ENCODE measurements around the gene CD22. TPM values are rescaled to one million over a fixed set of nuclear protein-coding genes. Genes with fewer than 3 reads are reported as not detected.

CD22 gene
- total and polyA plus RNA-seq, 10 of the 15 experiments (the other 5 are each of a cell fraction or from before 2014, with no cell fraction given), result 23.0 to 344 (median 181) TPM

GRCh38 chr19:35288331-35288730, 40.7 kb upstream of the CD22 start:
- H3K4me2 ChIP-seq (ENCODE audit: control insufficient read depth, insufficient read depth), result no peak overlapping the region
- WGBS (ENCODE audit: insufficient coverage, insufficient replicate concordance, low lambda C conversion rate, missing lambda C conversion rate), result 3% methylated on average over 2 of the region's 2 CpGs
- TF ChIP-seq, protein P1, sequence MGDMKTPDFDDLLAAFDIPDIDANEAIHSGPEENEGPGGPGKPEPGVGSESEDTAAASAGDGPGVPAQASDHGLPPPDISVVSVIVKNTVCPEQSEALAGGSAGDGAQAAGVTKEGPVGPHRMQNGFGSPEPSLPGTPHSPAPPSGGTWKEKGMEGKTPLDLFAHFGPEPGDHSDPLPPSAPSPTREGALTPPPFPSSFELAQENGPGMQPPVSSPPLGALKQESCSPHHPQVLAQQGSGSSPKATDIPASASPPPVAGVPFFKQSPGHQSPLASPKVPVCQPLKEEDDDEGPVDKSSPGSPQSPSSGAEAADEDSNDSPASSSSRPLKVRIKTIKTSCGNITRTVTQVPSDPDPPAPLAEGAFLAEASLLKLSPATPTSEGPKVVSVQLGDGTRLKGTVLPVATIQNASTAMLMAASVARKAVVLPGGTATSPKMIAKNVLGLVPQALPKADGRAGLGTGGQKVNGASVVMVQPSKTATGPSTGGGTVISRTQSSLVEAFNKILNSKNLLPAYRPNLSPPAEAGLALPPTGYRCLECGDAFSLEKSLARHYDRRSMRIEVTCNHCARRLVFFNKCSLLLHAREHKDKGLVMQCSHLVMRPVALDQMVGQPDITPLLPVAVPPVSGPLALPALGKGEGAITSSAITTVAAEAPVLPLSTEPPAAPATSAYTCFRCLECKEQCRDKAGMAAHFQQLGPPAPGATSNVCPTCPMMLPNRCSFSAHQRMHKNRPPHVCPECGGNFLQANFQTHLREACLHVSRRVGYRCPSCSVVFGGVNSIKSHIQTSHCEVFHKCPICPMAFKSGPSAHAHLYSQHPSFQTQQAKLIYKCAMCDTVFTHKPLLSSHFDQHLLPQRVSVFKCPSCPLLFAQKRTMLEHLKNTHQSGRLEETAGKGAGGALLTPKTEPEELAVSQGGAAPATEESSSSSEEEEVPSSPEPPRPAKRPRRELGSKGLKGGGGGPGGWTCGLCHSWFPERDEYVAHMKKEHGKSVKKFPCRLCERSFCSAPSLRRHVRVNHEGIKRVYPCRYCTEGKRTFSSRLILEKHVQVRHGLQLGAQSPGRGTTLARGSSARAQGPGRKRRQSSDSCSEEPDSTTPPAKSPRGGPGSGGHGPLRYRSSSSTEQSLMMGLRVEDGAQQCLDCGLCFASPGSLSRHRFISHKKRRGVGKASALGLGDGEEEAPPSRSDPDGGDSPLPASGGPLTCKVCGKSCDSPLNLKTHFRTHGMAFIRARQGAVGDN (IDR thresholded peaks at IDR 0.05), result no peak
- TF ChIP-seq ZBED1 (IDR thresholded peaks at IDR 0.05; ENCODE audit: borderline replicate concordance) (no peak), JUND (IDR thresholded peaks at IDR 0.05; ENCODE audit: low read depth, low read length) (no peak), NR2C2 (IDR thresholded peaks at IDR 0.05; ENCODE audit: borderline replicate concordance, control insufficient read depth, insufficient read length, low read depth) (no peak)
- TF ChIP-seq, protein P2, sequence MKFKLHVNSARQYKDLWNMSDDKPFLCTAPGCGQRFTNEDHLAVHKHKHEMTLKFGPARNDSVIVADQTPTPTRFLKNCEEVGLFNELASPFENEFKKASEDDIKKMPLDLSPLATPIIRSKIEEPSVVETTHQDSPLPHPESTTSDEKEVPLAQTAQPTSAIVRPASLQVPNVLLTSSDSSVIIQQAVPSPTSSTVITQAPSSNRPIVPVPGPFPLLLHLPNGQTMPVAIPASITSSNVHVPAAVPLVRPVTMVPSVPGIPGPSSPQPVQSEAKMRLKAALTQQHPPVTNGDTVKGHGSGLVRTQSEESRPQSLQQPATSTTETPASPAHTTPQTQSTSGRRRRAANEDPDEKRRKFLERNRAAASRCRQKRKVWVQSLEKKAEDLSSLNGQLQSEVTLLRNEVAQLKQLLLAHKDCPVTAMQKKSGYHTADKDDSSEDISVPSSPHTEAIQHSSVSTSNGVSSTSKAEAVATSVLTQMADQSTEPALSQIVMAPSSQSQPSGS (IDR thresholded peaks at IDR 0.05; ENCODE audit: low read length), result no peak
- ATAC-seq (no peak), DNase-seq (ENCODE audit: low read depth, low spot score) (no peak), FAIRE-seq (no peak)
- H3K9ac ChIP-seq (ENCODE audit: control insufficient read depth, insufficient read depth, low read length), result no peak overlapping the region
- SMC1A ChIA-PET (ENCODE audit: uncharacterized antibody, unreplicated experiment), result interaction anchor here (0.7 to 1.7 kb wide), 6 partner anchors 10 to 147 kb away, joined by 3 to 5 read pairs (median 3); no protein-coding TSS in a partner anchor
- H3K9me3 ChIP-seq (replicated peaks; ENCODE audit: control insufficient read depth, insufficient read depth, low read length), result no peaks in the 10 kb centered on the region
- RAD21 ChIA-PET (ENCODE audit: unreplicated experiment), result interaction anchor here (1.3 kb wide), 1 partner anchor 17 kb away, joined by 3 read pairs; no protein-coding TSS in a partner anchor
- H3K4me3 ChIP-seq, result no peak overlapping the region
- no TSS peak for BruUV-seq (replicated peaks)
- no peaks in the 10 kb centered on the region; a peak in 2 of 4 replicates for H3K27me3 ChIP-seq (replicated peaks in 1 of 2; ENCODE audit: control insufficient read depth in 2 of 2, insufficient read depth in 2 of 2, low read length in 1 of 2)
- no peaks in the 10 kb centered on the region for H3K79me2 ChIP-seq (ENCODE audit: control insufficient read depth, insufficient read depth, low read length)
- H4K20me1 ChIP-seq (ENCODE audit: control insufficient read depth, insufficient read depth), result no peaks in the 10 kb centered on the region
- POLR2A ChIA-PET, result interaction anchor here (0.7 kb wide), 1 partner anchor 110 kb away, joined by 6 read pairs; no protein-coding TSS in a partner anchor
- in situ Hi-C loops (cut with MboI), result no loop called here
- H3K36me3 ChIP-seq (ENCODE audit: control insufficient read depth in 2 of 2, insufficient read depth in 2 of 2, low read length in 1 of 2), result no peaks in the 10 kb centered on the region
- H3K27ac ChIP-seq (ENCODE audit: control insufficient read depth, insufficient read depth), result no peak overlapping the region
- no peaks in the 10 kb centered on the region for H3K4me1 ChIP-seq (ENCODE audit: control insufficient read depth, insufficient read depth, low read length)
- no peak overlapping the region for H2AFZ ChIP-seq (ENCODE audit: control insufficient read depth, low read depth, low read length)
- intact Hi-C loops (cut with micrococcal nuclease; ENCODE audit: unreplicated experiment), result no loop called here
- CTCF ChIA-PET, result interaction anchor here (1.3 to 1.5 kb wide), 2 partner anchors 18 to 23 kb away, joined by 4 to 6 read pairs; no protein-coding TSS in a partner anchor
